GM12873 (cell line): Measurements from ENCODE around the gene AGBL3.

Experiments
- CTCF ChIP-seq: IDR thresholded peaks from 2 replicates; pipeline ENCODE4 v1.5.1; 2012; ENCODE audit warnings: low read depth, mild to moderate bottlenecking, moderate library complexity, low read length, control low read depth; ENCODE audit not compliant: insufficient read depth; ENCODE audit errors: missing control alignments

AGBL3 gene

GRCh38 chr7:134942690-134943466 is 43.4 kb upstream of the AGBL3 start:
- no peak for TF ChIP-seq CTCF

- TF ChIP-seq CTCF, result peak; percentile 53
Measured at GRCh38 chr7:134943785-134944400, 42.4 kb upstream of the AGBL3 start.

- TF ChIP-seq CTCF, result no peak
Measured at GRCh38 chr7:134945691-134946090, 40.6 kb upstream of the AGBL3 start.

GRCh38 chr7:134946260-134946659 is 40.0 kb upstream of the AGBL3 start:
- no peak for TF ChIP-seq CTCF

GRCh38 chr7:134947329-134947728 is 39.0 kb upstream of the AGBL3 start:
- no peak for TF ChIP-seq CTCF

- no peak for TF ChIP-seq CTCF
Measured at GRCh38 chr7:134947831-134948230, 38.5 kb upstream of the AGBL3 start.

- TF ChIP-seq CTCF, result no peak
Measured at GRCh38 chr7:134948246-134948645, 38.1 kb upstream of the AGBL3 start.
